GM21723 (cell line): ENCODE data around the gene MPG.
A peak's percentile ranks its signal among the peaks of the same experiment; 100 is the strongest.
"Not testable (repeated sequence)": the region's sequence is repeated elsewhere in the genome, so short reads cannot be mapped to it uniquely, and the experiment has no call there.

ENCODE experiments used
- ATAC-seq: cut with Tn5 transposase; IDR thresholded peaks from one replicate; pipeline ENCODE4 v1.9.1; 2021; ENCODE audit warnings: mild to moderate bottlenecking, moderate library complexity; ENCODE audit not compliant: unreplicated experiment

MPG gene

GRCh38 chr16:77807-78443 is at the start of gene MPG:
Gene MPG (plus strand): TSS chr16:78225. CDS start chr16:78310, 85 bp downstream.
- peak; percentile 62 for ATAC-seq

GRCh38 chr16:30627-31026 is 47.4 kb upstream of the MPG start:
- not testable (repeated sequence) for ATAC-seq

- not testable (repeated sequence) for ATAC-seq
Measured at GRCh38 chr16:33154-33876, 44.7 kb upstream of the MPG start.

- no peak for ATAC-seq
Measured at GRCh38 chr16:33877-34647, 44.0 kb upstream of the MPG start.

GRCh38 chr16:34648-34987 is 43.4 kb upstream of the MPG start:
- ATAC-seq, result no peak

GRCh38 chr16:35011-35677 is 42.9 kb upstream of the MPG start:
- peak; percentile 40 for ATAC-seq

GRCh38 chr16:35678-36305 is 42.2 kb upstream of the MPG start:
- ATAC-seq, result no peak

GRCh38 chr16:36336-36984 is 41.6 kb upstream of the MPG start:
- ATAC-seq, result no peak

GRCh38 chr16:37511-37910 is 40.5 kb upstream of the MPG start:
- no peak for ATAC-seq

- ATAC-seq, result not testable (repeated sequence)
Measured at GRCh38 chr16:38206-38605, 39.8 kb upstream of the MPG start.

GRCh38 chr16:38941-39892 is 38.8 kb upstream of the MPG start:
- no peak for ATAC-seq

- no peak for ATAC-seq
Measured at GRCh38 chr16:41439-42068, 36.5 kb upstream of the MPG start.

GRCh38 chr16:42069-42457 is 36.0 kb upstream of the MPG start:
- ATAC-seq, result no peak

- no peak for ATAC-seq
Measured at GRCh38 chr16:42691-43090, 35.3 kb upstream of the MPG start.

- no peak for ATAC-seq
Measured at GRCh38 chr16:43294-43693, 34.7 kb upstream of the MPG start.

- ATAC-seq, result no peak
Measured at GRCh38 chr16:44655-45054, 33.4 kb upstream of the MPG start.

- ATAC-seq, result no peak
Measured at GRCh38 chr16:45454-45853, 32.6 kb upstream of the MPG start.

GRCh38 chr16:46510-46909 is 31.5 kb upstream of the MPG start:
- ATAC-seq, result not testable (repeated sequence)

- ATAC-seq, result no peak
Measured at GRCh38 chr16:47234-47633, 30.8 kb upstream of the MPG start.
